ENCODE data around the gene TNS1. TPM values are rescaled to one million over a fixed set of nuclear protein-coding genes. Genes with fewer than 3 reads are reported as not detected.
"Not testable (repeated sequence)": the region's sequence is repeated elsewhere in the genome, so short reads cannot be mapped to it uniquely, and the experiment has no call there.

The TNS1 gene
- total RNA-seq: 1,000 to 10,000 TPM; 1,836 to 2,296 TPM

- peak within 1 kb of the TSS; percentile 89 to 91 for H3K27ac ChIP-seq
- TF ChIP-seq, protein P1, sequence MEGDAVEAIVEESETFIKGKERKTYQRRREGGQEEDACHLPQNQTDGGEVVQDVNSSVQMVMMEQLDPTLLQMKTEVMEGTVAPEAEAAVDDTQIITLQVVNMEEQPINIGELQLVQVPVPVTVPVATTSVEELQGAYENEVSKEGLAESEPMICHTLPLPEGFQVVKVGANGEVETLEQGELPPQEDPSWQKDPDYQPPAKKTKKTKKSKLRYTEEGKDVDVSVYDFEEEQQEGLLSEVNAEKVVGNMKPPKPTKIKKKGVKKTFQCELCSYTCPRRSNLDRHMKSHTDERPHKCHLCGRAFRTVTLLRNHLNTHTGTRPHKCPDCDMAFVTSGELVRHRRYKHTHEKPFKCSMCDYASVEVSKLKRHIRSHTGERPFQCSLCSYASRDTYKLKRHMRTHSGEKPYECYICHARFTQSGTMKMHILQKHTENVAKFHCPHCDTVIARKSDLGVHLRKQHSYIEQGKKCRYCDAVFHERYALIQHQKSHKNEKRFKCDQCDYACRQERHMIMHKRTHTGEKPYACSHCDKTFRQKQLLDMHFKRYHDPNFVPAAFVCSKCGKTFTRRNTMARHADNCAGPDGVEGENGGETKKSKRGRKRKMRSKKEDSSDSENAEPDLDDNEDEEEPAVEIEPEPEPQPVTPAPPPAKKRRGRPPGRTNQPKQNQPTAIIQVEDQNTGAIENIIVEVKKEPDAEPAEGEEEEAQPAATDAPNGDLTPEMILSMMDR (IDR thresholded peaks at IDR 0.05): no peak
- H3K4me1 ChIP-seq (ENCODE audit: control insufficient read depth in 1 of 2, low read depth in 2 of 2): peaks cover 22 to 80% of the 10 kb centered on the region in 2 donors
- no peaks in the 10 kb centered on the region for H3K9me3 ChIP-seq
- ATAC-seq (ENCODE audit: insufficient number of reproducible peaks, low FRiP score, low read depth) (peak; percentile 42), DNase-seq (ENCODE audit: low spot score) (no peak)
- peak within 1 kb of the TSS; percentile 74 for H3K4me3 ChIP-seq
- no peaks in the 10 kb centered on the region for H3K36me3 ChIP-seq
- no peaks in the 10 kb centered on the region for H3K27me3 ChIP-seq (replicated peaks; ENCODE audit: insufficient read depth)
Observed at GRCh38 chr2:218002845-218003180, at the start of gene TNS1. Gene TNS1 (minus strand): TSS chr2:218002995. CDS start chr2:218002872, 123 bp downstream.

DNA sequence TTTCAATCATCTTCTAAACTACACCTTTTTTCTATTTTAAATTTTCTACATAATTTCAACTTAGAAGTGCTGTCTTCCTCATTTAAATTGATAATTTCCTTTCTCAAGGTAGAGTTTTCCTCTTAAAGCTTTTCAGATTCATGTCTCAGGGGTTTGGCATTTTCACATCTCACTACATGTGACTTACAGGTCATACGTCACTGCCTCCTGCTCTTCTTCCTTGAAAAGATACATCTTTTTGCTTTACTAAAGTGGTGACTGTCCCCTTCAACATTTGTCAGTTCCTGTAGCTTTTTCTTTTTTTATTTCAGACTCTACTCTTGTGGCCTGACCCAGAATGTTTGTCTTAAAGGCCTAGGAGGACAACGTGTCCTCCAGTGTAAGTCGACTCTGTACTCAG is 49.1 kb upstream of the TNS1 start:
- ATAC-seq (ENCODE audit: insufficient number of reproducible peaks, low FRiP score, low read depth) (no peak), DNase-seq (ENCODE audit: low spot score) (no peak)
- H3K27me3 ChIP-seq (replicated peaks; ENCODE audit: insufficient read depth): no peaks in the 10 kb centered on the region
- H3K36me3 ChIP-seq: no peaks in the 10 kb centered on the region
- H3K9me3 ChIP-seq: no peaks in the 10 kb centered on the region
- TF ChIP-seq, protein P1 (IDR thresholded peaks at IDR 0.05): no peak
- no peak overlapping the region for H3K27ac ChIP-seq
- H3K4me3 ChIP-seq: no peak overlapping the region
- H3K4me1 ChIP-seq (ENCODE audit: control insufficient read depth in 1 of 2, low read depth in 2 of 2): no peaks in the 10 kb centered on the region

GRCh38 chr2:218047536-218048225 is 44.9 kb upstream of the TNS1 start:
- Histone ChIP-seq H3K4me1 (ENCODE audit: control insufficient read depth in 1 of 2, low read depth in 2 of 2) (no peaks in the 10 kb centered on the region), H3K4me3 (no peak overlapping the region), H3K9me3 (no peaks in the 10 kb centered on the region), H3K36me3 (no peaks in the 10 kb centered on the region), H3K27me3 (replicated peaks; ENCODE audit: insufficient read depth) (no peaks in the 10 kb centered on the region), H3K27ac (no peak overlapping the region)
- TF ChIP-seq, protein P1 (IDR thresholded peaks at IDR 0.05): no peak
- no peak for ATAC-seq (ENCODE audit: insufficient number of reproducible peaks, low FRiP score, low read depth)
- no peak for DNase-seq (ENCODE audit: low spot score)

DNA sequence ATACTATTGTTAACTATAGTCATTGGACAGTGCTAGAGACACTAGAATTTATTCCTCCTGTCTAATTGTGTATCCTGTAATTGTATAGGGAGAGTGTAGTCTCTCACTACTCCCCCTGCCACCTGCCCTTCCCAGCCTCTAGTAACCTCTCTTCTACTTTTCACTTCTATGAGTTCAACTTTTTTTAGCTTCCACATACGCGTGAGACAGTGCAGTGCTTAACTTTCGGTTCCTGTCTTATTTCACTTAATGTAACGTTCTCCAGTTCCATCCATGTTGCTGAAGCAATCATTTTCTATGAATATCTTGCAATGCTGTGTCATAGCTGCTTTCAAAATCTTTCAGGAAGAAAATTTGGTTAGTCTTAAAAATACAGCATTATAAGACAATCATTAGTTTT is 43.4 kb upstream of the TNS1 start:
- H3K4me3 ChIP-seq: no peak overlapping the region
- TF ChIP-seq, protein P1 (IDR thresholded peaks at IDR 0.05): no peak
- no peaks in the 10 kb centered on the region for H3K27me3 ChIP-seq (replicated peaks; ENCODE audit: insufficient read depth)
- H3K4me1 ChIP-seq (ENCODE audit: control insufficient read depth in 1 of 2, low read depth in 2 of 2): no peaks in the 10 kb centered on the region
- H3K27ac ChIP-seq: no peak overlapping the region
- no peaks in the 10 kb centered on the region for H3K36me3 ChIP-seq
- no peaks in the 10 kb centered on the region for H3K9me3 ChIP-seq
- DNase-seq (ENCODE audit: low spot score): no peak
- no peak for ATAC-seq (ENCODE audit: insufficient number of reproducible peaks, low FRiP score, low read depth)

DNA sequence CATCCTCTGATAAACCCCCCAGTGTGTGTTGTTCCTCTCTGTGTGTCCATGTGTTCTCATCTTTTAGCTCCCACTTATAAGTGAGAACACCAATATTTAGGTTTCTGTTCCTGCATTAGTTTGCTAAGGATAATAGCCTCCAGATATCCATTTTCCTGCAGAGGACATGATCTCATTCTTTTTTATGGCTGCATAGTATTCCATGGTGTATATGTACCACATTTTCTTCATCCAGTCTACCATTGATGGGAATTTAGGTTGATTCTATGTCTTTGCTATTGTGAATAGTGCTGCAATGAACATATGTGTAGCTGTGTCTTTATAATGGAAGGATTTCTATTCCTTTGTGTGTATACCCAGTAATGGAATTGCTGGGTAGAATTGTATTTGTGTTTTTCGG is 41.8 kb upstream of the TNS1 start:
- H3K9me3 ChIP-seq; H3K27me3 ChIP-seq (replicated peaks; ENCODE audit: insufficient read depth); H3K27ac ChIP-seq; H3K4me3 ChIP-seq; DNase-seq (ENCODE audit: low spot score); ATAC-seq (ENCODE audit: insufficient number of reproducible peaks, low FRiP score, low read depth); H3K4me1 ChIP-seq (ENCODE audit: control insufficient read depth in 1 of 2, low read depth in 2 of 2); H3K36me3 ChIP-seq: not testable (repeated sequence)

- DNase-seq (ENCODE audit: low spot score) (no peak), ATAC-seq (ENCODE audit: insufficient number of reproducible peaks, low FRiP score, low read depth) (no peak)
- TF ChIP-seq, protein P1 (IDR thresholded peaks at IDR 0.05): no peak
- Histone ChIP-seq H3K4me3 (no peak overlapping the region), H3K36me3 (no peaks in the 10 kb centered on the region), H3K9me3 (no peaks in the 10 kb centered on the region), H3K27me3 (replicated peaks; ENCODE audit: insufficient read depth) (no peaks in the 10 kb centered on the region), H3K4me1 (ENCODE audit: control insufficient read depth in 1 of 2, low read depth in 2 of 2) (no peaks in the 10 kb centered on the region), H3K27ac (no peak overlapping the region)
Observed at GRCh38 chr2:218043701-218044109, 40.9 kb upstream of the TNS1 start.
